ENCODE measurements around the gene CHPF2.
A peak's percentile ranks its signal among the peaks of the same experiment; 100 is the strongest.

CHPF2 gene

DNA sequence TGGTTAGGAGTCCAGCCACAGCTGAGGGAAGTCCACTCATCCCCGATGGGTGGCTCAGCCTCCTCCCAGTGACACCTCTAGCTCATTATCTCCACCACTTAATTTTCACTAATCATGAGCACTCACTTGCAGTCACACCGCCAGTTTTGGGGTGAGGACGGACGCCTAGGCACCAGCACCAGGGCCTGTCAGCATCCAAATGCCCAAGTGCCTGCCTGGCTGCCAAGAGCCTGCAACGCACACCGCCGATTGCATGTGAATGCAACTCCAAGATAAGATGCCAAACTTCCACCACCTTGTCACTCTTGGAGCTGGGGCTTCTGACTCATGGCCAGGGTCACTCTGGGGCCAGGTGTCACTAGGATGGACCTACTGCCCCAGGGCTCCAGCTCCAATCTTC is 40.6 kb downstream of the CHPF2 start:
- no peak for DNase-seq

DNA sequence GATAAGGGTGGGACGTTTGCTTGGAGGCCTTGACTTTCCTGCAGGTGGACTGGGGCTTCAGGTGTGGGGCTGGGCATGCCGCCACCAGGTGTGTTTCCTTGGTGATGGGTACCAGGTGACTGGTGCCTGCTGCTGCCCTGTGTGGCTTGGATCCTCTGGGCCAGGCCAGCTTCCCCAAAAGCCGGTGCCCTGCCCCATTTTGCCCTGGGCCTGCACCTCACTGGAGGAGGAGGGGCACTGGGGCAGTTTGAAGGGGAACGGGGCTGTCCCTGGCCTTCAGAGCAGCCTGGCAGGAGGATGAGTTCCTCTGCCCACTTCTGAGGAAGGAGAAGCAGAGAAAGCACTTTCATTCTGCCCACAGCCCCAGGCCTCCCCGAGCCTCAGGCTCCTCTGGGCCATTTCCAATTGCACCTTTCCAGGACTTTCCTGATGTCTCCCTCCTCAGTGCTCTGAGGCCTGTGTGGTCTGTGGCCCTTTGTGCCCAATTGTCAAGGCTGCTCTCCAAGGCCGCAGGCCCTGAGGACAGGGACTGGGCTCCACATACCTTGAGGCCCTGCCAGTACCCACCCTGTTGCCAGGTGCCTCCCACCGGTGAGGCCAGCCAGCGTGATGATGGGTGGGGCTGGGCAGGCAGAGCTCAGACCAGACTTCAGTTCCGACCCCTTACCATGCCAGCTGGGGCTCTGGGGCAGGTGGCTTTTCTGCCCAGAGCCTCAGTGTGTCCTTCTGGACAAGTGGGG is 41.5 kb downstream of the CHPF2 start:
- no peak for DNase-seq

DNA sequence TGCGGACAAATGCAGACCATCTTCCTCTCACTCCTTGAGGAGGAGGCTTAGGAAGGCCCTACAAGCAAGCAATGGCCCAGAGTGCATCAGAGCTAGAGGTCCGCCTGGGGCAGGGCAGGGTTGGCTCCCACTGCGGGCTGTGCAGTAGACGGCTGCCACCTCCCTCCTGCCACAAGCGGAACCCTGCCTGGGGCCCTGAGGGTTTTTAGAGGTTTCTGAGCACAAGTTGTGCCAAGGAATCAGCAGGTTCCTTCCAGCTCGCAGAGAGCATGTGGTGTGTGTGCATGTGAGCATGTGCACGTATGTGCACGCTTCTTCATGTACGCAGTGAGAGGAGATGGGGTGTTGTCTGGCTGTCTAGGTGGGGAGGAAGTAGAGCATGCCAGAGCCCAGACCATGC is 42.1 kb downstream of the CHPF2 start:
- no peak for DNase-seq

DNA sequence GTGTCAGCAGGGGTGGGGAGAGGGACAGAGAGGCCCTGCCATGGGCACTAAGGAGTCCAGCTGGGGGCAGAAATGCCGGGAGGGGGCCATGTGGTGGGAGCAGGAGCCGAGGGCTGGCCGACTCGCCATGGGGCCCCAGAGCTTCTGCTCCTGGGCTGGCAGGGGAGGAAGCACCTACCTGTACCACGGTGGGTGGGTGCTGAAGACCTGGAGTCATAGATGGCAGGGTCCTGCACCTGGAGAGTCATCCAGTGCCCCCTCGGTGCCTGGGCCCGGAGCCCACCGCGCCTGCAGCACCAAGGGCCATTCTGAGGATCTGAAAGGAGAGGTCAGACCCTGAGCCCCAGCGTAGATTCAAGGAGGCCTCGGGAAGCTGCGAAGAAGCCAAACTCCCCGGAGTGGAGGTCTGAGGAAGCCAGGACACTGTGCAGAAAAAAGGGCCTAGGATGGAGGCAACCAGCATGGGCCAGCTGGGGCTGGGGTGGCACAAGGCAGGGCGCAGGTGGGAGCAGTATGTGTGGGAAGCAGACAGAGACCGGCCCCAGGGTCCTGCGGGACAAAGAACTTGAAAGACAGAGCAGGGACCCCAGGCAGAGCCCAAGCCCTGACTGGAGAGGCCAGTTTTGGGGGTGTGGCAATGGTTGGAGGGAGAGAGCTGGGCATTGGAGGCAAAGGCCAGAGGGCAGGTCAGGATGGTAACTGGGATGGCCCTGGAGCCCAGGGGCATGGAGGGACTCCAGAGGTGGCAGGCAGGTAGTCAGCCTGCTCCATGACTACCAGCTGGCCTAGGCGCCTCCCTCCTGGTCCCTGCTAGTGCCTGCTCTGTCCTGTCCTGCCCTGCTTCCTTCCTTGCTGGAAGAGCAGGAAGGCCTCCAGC is 42.9 kb downstream of the CHPF2 start:
- DNase-seq, result no peak

DNA sequence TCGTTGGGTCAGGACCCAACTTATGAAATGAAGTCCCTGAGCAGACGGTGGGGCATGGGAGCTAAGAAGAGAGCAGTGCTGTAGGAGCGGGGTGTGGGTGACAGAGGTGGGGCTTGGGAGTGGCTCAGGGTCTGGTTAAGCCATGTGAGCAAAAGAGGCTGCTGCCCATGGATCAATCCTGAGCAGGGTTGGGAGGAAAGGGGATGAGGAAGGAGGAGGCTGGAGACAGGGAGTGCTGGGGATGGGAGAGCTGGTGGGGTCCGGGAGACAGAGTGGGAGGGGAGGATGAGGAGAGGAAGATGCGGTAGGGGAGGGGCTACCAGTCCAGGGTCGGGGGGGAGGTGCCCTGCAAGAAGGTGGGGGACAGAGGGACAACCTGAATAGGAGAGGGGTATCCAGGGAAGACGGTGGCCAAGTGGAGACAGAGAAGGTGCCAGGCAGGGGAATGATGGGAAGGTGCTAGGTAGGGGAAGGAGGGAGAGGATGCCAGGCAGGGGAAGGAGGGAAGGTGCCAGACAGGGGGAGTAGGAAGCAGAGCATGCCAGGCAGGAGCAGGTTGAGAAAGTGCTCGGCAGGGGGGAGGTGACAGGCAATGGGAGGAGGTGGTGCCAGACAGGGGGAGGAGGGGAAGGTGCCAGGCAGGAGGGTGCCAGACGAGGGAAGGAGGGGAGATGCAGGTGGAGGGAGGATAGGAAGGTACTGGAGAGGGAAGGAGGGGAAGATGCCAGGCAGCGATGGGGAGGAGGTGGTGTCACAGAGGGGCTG is 43.7 kb downstream of the CHPF2 start:
- peak; percentile 0 for DNase-seq

DNA sequence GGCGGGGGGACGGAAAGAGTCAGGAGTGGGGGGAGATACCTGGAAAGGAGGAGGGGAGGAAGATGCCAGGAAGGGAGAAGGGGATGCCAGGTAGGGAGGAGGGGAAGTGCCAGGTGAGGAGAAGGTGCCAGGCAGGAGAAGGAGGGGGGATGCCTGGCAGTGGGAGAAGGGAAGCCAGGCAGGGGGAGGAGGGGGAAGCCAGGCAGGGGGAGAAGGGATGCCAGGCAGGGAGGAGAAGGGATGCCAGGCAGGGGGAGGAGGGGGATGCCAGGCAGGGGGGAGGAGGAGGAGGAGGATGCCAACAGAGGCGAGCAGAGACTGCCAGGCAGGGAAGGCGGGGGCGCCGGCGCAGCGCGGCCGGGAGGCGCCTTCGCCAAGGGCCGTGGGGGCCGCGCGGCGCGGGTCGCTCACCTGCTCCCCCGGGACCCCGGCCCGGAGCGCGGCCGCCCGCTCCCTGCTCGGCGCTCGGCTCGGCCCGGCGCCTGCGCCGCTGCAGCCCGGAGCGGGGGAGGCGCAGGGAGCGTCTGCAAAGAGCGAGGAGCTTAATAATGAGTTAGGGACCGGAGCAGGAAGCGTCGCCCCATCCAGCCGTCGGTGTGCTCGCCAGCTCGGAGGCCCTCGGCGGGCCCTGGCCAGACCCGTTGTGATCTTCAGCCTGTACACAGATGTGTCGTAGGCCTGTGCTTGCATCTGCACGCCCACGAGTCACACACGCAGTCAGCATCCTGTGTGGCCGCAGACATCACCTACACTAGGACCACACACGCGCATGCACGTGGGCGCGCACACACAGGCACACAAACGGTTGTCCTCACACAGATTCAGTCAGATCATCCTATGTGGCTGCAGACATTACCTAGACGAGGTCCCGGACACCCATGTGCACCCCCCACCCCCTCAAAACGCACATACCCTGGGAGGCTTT is 44.6 kb downstream of the CHPF2 start:
- DNase-seq, result peak; percentile 18

DNA sequence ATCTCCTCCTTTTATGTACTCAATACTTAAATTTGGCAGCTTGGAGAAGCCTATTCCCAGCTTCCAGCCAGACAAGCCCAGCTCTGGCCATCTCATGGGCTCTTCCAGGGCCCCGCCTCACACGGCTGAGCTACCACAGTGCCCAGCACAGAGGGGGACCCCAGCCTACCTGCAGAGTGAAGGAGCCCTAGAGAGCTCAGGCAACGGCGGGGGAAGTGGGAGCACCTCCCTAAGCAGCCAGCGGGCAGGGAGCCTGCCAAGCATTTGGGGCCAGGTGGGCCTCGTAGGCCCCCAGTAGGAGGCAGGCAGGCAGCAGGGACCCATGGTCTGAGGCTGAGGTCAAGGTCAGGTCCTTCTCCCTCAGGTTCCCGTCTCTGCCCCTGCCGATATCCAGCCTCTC is 45.3 kb downstream of the CHPF2 start:
- no peak for DNase-seq

DNA sequence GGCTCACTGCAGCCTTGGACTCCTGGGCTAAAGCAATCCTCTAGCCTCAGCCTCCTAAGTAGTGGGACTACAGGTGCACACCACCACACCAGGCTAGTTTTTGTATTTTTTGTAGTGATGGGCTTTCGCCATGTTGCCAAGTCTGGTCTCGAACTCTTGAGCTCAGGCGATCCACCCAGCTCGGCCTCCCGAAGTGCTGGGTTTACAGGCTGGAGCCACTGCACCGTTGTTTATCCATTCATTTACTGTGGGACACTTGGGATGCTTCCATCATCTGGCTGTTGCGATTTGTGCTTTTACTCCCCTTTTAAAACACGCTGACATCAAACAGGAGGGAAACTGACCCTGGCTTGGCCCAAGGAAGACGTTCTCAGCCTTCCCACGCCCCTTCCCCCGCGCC is 46.7 kb downstream of the CHPF2 start:
- no peak for DNase-seq

DNA sequence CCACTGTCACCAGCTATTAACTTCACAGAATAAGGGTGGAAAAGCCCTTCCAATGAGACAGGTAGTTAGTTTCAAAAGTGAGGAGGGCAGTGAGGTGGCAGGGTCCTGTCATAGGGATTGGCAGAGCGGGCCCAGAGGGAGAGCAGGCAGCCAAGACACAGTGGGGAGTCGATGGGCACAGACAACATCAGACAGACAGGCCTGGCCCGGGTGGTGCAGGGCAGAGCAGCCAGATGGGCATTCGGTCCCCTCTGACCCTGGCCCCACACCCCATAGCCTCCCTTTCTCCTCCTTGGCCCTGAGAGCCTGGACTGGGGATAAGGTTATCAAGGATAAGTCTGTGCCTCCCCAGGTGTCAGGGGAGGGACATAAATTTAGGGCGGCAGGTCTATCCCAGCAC is 47.6 kb downstream of the CHPF2 start:
- DNase-seq, result no peak

DNA sequence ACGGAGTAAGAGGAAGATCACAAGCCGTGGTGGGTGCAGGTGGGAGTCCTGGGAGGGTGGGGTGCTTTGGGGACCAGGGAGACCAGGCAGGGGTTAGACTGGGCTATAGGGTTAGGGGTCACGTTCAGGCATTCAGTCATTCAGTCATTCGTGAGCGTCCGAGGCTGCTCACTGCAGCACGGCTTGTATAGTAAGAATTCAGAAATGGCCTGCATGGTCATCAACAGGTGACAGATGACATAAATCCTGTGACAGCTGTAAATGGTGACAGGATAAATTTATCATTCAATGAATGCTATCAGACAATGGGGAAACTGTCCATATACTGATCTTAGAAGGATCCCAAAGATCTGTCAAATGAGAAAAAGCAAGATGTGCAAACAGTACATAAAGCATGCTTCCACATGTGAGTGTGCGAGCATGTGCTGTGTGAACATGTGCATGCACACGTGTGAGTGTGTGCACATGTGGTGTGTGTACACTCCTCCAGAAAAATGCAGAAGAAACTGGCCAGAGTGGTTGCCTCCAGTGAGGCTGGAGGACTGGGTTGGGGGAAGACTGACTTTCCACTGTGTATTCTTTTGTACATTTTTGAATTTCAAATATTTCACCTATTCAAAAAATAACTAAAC is 48.2 kb downstream of the CHPF2 start:
- DNase-seq, result no peak

DNA sequence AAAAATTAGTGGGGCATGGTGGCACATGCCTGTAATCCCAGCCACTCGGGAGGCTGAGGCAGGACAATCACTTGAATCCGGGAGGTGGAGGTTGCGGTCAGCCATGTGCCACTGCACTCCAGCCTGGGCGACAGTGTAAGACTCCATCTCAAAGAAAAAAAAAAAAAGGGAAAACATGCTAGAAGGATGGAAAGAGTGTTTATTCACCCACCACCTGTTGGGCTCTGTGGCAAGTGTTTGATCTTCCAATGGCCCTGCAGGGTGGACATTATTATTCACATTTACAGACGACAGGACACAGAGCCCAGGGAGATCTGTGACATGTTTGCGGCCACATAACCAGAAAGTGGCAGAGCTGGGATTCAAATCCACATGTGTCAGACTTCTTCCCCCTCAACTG is 49.4 kb downstream of the CHPF2 start:
- no peak for DNase-seq

DNA sequence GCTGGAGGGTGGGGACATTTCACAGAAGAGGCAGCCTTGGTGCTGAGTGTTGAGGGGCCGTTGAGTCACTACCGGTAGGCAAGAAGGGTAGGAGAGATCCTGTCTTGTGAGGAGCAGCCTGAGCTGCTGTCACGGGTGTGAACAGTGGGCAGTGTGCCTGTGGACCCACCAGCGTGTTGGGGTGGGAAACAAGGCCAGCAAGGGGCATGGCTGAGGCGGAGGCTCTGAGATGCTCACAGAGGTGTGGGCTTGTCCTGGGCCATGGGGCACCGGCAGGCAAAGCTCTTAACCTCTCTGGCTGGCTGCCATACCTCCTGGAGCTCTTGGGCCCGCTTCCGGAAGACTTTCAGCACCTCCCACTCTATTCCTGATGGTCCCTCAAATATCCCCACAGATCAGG is 49.8 kb downstream of the CHPF2 start:
- no peak for DNase-seq

DNA sequence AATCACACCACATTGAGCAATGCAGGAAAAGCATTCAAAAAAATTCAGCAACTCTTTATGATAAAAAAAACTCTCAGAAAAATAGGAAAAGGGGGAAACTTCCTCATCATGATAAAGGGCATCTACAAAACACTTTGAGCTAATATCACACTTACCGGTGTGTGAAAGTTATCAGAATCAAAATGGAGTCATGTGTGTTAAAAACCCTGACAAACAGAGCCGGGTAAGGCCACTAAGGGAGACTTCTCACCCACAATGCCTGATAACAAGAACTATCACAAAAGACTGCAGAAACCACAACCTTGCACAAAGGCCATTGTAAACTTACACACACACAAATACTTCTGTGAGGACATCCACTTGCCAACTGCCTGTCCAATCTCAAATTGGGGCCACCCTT is 51.0 kb downstream of the CHPF2 start:
- DNase-seq, result no peak

DNA sequence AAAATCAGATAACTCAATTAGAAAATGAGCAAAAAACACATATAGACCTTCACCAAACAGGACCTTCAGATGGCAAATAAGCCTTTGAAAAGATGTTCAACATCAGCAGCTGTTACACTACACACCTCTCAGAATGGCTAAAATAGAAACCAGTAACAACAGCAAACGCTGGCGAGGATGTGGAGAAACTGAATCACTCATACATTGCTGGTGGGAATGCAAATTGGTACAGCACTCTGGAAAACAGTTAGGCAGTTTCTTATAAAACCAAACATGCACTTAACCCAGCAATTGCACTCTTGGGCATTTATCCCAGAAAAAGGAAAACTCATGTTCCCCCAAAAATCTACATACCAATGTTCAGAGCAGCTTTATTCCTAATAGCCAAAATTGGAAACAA is 53.9 kb downstream of the CHPF2 start:
- DNase-seq, result no peak
